Esophagus squamous epithelium (tissue), 5 donors: ENCODE measurements around the gene NPTX1. TPM values are rescaled to one million over a fixed set of nuclear protein-coding genes. Genes with fewer than 3 reads are reported as not detected.

Source experiments
- DNase-seq: peaks from one replicate; lab custom pipeline; 2025; lab: John Stamatoyannopoulos, UW
- H3K27ac ChIP-seq, 4 donors: fragments of 200-600 bp; sonication (generic); one replicate each; pipeline ENCODE4 v1.5.1; 2016 to 2019; ENCODE audit warnings: mild to moderate bottlenecking in 1 of 4
- H3K27me3 ChIP-seq, 4 donors: fragments of 200-600 bp; sonication (generic); 1 replicate in 3 of 4; 2 replicates in 1 of 4; pipeline versions ENCODE4 v1.5.1 to v1.6.0; 2017 to 2021; ENCODE audit warnings: antibody characterized with exemption in 1 of 4
- H3K36me3 ChIP-seq, 3 donors: fragments of 200-600 bp; sonication (generic); one replicate each; pipeline ENCODE4 v1.5.1; 2016 to 2019
- H3K4me1 ChIP-seq, 3 donors: fragments of 200-600 bp; sonication (generic); one replicate each; pipeline ENCODE4 v1.5.1; 2017 to 2019
- H3K4me3 ChIP-seq, 4 donors: fragments of 200-600 bp; sonication (generic); 1 replicate in 3 of 4; 2 replicates in 1 of 4; pipeline ENCODE4 v1.5.1; 2016 to 2019; ENCODE audit warnings: mild to moderate bottlenecking in 2 of 4, moderate library complexity in 1 of 4
- H3K9me3 ChIP-seq, 3 donors: fragments of 200-600 bp; sonication (generic); one replicate each; pipeline ENCODE4 v1.5.1; 2016 to 2019
- POLR2A ChIP-seq, 4 donors: fragments of 450-650 bp; IDR thresholded peaks; one replicate each; pipeline ENCODE4 v1.6.1; 2017; ENCODE audit warnings: antibody characterized with exemption in 4 of 4, mild to moderate bottlenecking in 4 of 4, moderate library complexity in 3 of 4
- WGBS, 2 donors: methylation state at CpG; one replicate each; pipeline ENCODE4 v1.1.5; 2018; 5-methylcytosine and 5-hydroxymethylcytosine counted together
- intact Hi-C: fragments of 100-400 bp; cut with DNase I; formaldehyde crosslinking; loops from one replicate; pipeline ENCODE4 v1.15.0; 2022
- total RNA-seq, 4 donors: library from RNA; depleted of rRNA; stranded (reverse); fragments of >200 nt; gene quantifications; one replicate each; pipeline ENCODE4 v1.1.0, GENCODE V29; 2016
- TF ChIP-seq, protein P1 (sequence below), 6 experiments: fragments of 450-650 bp in 4 of 6; fragments of 200-600 bp in 2 of 6; sonication (generic) in 2 of 6; IDR thresholded peaks; one replicate each; pipeline ENCODE4 v1.5.1; 2016 to 2019; ENCODE audit warnings: antibody characterized with exemption in 6 of 6, mild to moderate bottlenecking in 4 of 6, moderate library complexity in 4 of 6
- donor health status: DM: yes; HTN: yes; CAD: no.

The NPTX1 gene
- total RNA-seq, 4 donors from 2014 or later: under 0.01 to 0.15 TPM; not detected in 2

DNA sequence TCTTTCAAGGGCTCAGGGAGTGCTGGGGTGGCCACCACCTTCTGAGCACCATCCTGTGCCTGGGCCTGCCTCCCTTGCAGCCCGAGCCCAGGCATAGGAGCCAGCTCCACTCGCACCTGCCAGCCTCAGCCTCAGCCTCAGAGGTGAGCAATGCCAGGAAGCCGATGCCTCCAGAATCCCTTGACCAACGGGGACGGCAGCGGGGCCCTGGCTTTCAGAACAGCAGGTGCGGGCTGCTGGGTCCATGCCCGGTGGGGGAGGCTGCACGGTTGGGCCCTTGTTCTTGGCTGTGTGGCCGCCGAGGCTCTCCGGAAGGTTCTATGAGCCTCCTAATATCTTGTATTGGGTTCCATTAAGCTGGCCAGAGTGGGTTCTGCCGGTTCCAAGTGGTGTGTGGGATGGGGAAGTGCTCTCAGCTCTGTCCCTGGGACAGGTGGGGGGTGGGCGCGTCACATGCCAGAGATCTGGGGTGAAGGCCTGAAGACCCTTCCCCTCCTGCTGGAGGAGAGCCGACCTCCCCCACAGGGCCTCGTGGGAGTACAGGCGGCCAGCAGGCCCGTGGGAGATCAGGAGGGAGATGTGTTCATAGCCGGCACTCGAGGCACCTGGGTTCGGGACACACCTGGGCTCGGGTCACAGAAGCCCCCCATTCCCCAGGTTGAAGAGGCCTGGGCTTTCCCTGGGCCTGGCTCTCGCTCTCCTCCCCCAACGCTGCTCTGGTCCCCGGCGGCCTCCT lies 27.0 kb downstream of the NPTX1 start:
- no peak overlapping the region for H3K4me3 ChIP-seq
- intact Hi-C loops: no loop called here
- peaks cover 6 to 23% (median 7%) of the 10 kb centered on the region in 3 donors for H3K4me1 ChIP-seq
- H3K9me3 ChIP-seq: no peaks in the 10 kb centered on the region
- 81 to 85% methylated on average over 8 to 11 of the region's 27 CpGs for WGBS, 2 donors
- DNase-seq: no peak
- peaks cover 0 to 3% (median 0%) of the 10 kb centered on the region in 4 donors for H3K27me3 ChIP-seq
- no peak overlapping the region for H3K27ac ChIP-seq
- no peak for TF ChIP-seq POLR2A (IDR thresholded peaks at IDR 0.05)
- TF ChIP-seq, protein P1, sequence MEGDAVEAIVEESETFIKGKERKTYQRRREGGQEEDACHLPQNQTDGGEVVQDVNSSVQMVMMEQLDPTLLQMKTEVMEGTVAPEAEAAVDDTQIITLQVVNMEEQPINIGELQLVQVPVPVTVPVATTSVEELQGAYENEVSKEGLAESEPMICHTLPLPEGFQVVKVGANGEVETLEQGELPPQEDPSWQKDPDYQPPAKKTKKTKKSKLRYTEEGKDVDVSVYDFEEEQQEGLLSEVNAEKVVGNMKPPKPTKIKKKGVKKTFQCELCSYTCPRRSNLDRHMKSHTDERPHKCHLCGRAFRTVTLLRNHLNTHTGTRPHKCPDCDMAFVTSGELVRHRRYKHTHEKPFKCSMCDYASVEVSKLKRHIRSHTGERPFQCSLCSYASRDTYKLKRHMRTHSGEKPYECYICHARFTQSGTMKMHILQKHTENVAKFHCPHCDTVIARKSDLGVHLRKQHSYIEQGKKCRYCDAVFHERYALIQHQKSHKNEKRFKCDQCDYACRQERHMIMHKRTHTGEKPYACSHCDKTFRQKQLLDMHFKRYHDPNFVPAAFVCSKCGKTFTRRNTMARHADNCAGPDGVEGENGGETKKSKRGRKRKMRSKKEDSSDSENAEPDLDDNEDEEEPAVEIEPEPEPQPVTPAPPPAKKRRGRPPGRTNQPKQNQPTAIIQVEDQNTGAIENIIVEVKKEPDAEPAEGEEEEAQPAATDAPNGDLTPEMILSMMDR (IDR thresholded peaks at IDR 0.05): no peak
- no peaks in the 10 kb centered on the region for H3K36me3 ChIP-seq

DNA sequence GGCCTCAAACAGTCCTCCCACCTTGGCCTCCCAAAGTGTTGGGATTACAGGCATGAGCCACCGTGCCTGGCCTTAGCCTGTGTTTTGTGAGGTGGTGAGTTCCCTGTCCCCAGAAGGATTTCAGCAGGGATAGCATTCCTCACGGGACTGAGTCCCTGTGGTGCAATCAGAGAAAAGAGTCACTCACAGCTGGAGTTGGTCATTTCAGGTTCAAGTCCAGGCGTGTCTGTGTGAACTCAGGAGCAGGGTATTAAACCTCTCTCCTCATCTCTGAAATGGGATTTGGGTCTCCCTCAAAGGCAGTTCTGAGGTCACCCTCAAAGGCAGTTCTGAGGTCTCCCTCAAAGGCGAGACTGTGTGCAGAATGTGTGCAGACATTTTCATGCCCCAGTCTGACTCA lies 28.6 kb downstream of the NPTX1 start:
- peaks cover 0 to 13% (median 0%) of the 10 kb centered on the region in 3 donors for H3K4me1 ChIP-seq
- WGBS, 2 donors: 75 to 80% methylated on average over 1 of the region's 4 CpGs
- no peak for DNase-seq
- no peaks in the 10 kb centered on the region for H3K36me3 ChIP-seq
- intact Hi-C loops: no loop called here
- H3K9me3 ChIP-seq: no peaks in the 10 kb centered on the region
- no peak for TF ChIP-seq POLR2A (IDR thresholded peaks at IDR 0.05)
- TF ChIP-seq, protein P1 (IDR thresholded peaks at IDR 0.05): no peak
- peaks cover 0 to 16% (median 0%) of the 10 kb centered on the region in 4 donors for H3K27me3 ChIP-seq
- no peak overlapping the region for H3K4me3 ChIP-seq
- H3K27ac ChIP-seq: no peak overlapping the region

DNA sequence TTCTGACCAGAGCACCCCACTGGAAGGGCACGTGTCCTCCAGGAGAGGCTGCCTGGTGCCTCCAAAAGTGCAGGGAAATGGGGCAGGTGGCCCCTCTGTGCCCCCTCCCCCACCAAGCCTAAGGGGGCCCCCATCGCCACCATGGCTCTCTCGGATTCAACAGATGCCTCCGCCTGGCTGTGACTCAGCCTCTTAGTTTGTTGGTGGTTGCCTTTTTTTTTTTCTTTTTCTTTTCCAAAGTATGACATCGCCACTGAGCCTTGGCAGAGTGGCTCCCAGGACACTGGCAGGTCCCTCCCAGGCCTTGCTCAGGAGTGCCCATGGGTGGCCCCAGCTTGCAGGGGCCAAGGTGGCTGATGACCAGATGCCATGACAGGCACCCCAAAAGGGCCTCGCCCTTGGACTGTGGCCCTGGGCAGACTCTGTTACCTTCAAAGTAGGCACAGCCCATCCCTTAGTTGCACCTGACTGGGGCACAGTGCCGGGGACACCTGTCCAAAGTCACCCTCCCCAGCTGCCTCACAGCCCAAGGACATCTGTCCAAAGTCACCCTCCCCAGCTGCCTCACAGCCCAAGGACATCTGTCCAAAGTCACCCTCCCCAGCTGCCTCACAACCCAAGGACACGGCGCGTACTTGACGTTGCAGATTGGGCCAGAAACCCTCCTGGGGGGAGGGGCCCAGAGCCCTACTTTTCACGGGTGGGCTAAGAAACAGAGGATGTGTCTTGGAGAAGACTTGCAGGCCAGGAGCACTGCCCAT lies 29.6 kb downstream of the NPTX1 start:
- no peak for DNase-seq
- intact Hi-C loops: no loop called here
- WGBS, 2 donors: 58 to 73% methylated on average over 4 to 5 of the region's 12 CpGs
- Histone ChIP-seq H3K27me3 (peaks cover 0 to 16% (median 0%) of the 10 kb centered on the region in 4 donors), H3K27ac (no peak overlapping the region), H3K36me3 (no peaks in the 10 kb centered on the region), H3K4me3 (no peak overlapping the region), H3K9me3 (no peaks in the 10 kb centered on the region), H3K4me1 (peaks cover 0 to 13% (median 0%) of the 10 kb centered on the region in 3 donors)
- TF ChIP-seq POLR2A (IDR thresholded peaks at IDR 0.05): no peak
- TF ChIP-seq, protein P1 (IDR thresholded peaks at IDR 0.05): no peak

DNA sequence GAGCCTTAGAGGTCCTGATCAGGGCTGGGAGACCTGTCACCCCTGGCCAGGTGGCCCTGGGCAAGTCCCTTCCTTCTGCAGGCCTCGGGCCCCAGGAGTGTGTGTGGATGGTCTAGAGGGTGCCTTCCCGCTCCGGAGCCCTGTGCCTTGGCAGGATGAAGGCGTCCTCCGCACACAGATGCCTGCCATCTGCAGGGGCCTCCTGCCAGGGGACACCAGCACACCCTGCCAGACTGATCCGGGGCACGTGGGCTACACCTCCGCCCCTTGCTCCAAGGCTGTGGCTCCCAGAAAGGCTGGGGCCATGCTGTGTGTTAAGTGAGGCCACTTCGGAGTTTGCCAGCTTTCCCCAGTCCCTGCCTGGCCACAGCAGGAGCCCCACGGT lies 30.7 kb downstream of the NPTX1 start:
- Histone ChIP-seq H3K27me3 (peaks cover 0 to 16% (median 0%) of the 10 kb centered on the region in 4 donors), H3K4me1 (peaks cover 0 to 9% (median 0%) of the 10 kb centered on the region in 3 donors), H3K27ac (no peak overlapping the region), H3K4me3 (no peak overlapping the region), H3K36me3 (no peaks in the 10 kb centered on the region), H3K9me3 (no peaks in the 10 kb centered on the region)
- TF ChIP-seq, protein P1 (IDR thresholded peaks at IDR 0.05): no peak
- no peak for TF ChIP-seq POLR2A (IDR thresholded peaks at IDR 0.05)
- no peak for DNase-seq
- WGBS, 2 donors: 82% methylated on average over 2 of the region's 10 CpGs; no CpG with 5 or more reads in 1 of the 2 donors
- intact Hi-C loops: no loop called here
